HG03442 (cell line): ENCODE data around the gene FBXO33.

Experiments used
- ATAC-seq: cut with Tn5 transposase; IDR thresholded peaks from one replicate; pipeline ENCODE4 v1.9.1; 2021; ENCODE audit warnings: mild to moderate bottlenecking, moderate library complexity; ENCODE audit not compliant: unreplicated experiment

FBXO33 gene

GRCh38 chr14:39432179-39432618 is at the start of gene FBXO33:
FBXO33 (minus strand) TSS chr14:39432433; CDS start chr14:39432162, 271 bp downstream.
- peak; percentile 80 for ATAC-seq

GRCh38 chr14:39474416-39474911 is 42.2 kb upstream of the FBXO33 start:
- peak; percentile 95 for ATAC-seq

GRCh38 chr14:39472078-39472477 is 39.8 kb upstream of the FBXO33 start:
- ATAC-seq, result no peak

GRCh38 chr14:39469094-39469710 is 37.0 kb upstream of the FBXO33 start:
- ATAC-seq, result peak; percentile 97

- ATAC-seq, result peak; percentile 58
These were observed 35.8 kb upstream of the FBXO33 start for GRCh38 chr14:39467889-39468524.

- ATAC-seq, result peak; percentile 36
These were observed 27.7 kb upstream of the FBXO33 start for GRCh38 chr14:39459795-39460478.

- no peak for ATAC-seq
These were observed 24.5 kb upstream of the FBXO33 start for GRCh38 chr14:39456702-39457250.

- ATAC-seq, result no peak
These were observed 22.8 kb upstream of the FBXO33 start for GRCh38 chr14:39454906-39455539.

GRCh38 chr14:39452680-39453079 is 20.4 kb upstream of the FBXO33 start:
- ATAC-seq, result no peak

GRCh38 chr14:39451811-39452210 is 19.6 kb upstream of the FBXO33 start:
- peak; percentile 32 for ATAC-seq

GRCh38 chr14:39447175-39447661 is 15.0 kb upstream of the FBXO33 start:
- ATAC-seq, result no peak

GRCh38 chr14:39446131-39446744 is 14.0 kb upstream of the FBXO33 start:
- peak; percentile 44 for ATAC-seq

GRCh38 chr14:39442293-39442692 is 10.1 kb upstream of the FBXO33 start:
- ATAC-seq, result no peak

GRCh38 chr14:39441805-39442204 is 9.6 kb upstream of the FBXO33 start:
- no peak for ATAC-seq

- no peak for ATAC-seq
These were observed 8.7 kb upstream of the FBXO33 start for GRCh38 chr14:39440975-39441374.

GRCh38 chr14:39435241-39435640 is 3.0 kb upstream of the FBXO33 start:
- no peak for ATAC-seq

- ATAC-seq, result no peak
These were observed 2.2 kb upstream of the FBXO33 start for GRCh38 chr14:39434401-39434800.

- no peak for ATAC-seq
These were observed 1.2 kb upstream of the FBXO33 start for GRCh38 chr14:39433452-39433813.

- ATAC-seq, result peak; percentile 63
These were observed 602 bp upstream of the FBXO33 start for GRCh38 chr14:39432619-39433451.
